GM23338 (cell line): ENCODE results near the gene ADD3.
A peak's percentile ranks its signal among the peaks of the same experiment; 100 is the strongest.

Source experiments
- CREB1 ChIP-seq: fragments of 250-450 bp; sonication (Bioruptor Pico); IDR thresholded peaks from 2 replicates; pipeline ENCODE4 v1.5.0; 2020; ENCODE audit warnings: low read depth, mild to moderate bottlenecking, moderate library complexity
- CTCF ChIP-seq, 2 experiments: fragments of 200-600 bp in 1 of 2; sonication (generic) in 1 of 2; conservative IDR thresholded peaks; 2 replicates each; pipeline versions ENCODE4 v1.5.1 to v1.6.1; 2016 to 2017; ENCODE audit warnings: antibody characterized with exemption in 2 of 2, low read depth in 2 of 2, mild to moderate bottlenecking in 2 of 2, moderate library complexity in 1 of 2
- ETS1 ChIP-seq: IDR thresholded peaks from 2 replicates; pipeline ENCODE4 v1.6.1; 2016; ENCODE audit warnings: antibody characterized with exemption
- EZH2 ChIP-seq: fragments of 200-600 bp; sonication (generic); IDR thresholded peaks from one replicate; pipeline ENCODE4 v1.8.0; 2017; ENCODE audit warnings: antibody characterized with exemption, mild to moderate bottlenecking, low read depth; ENCODE audit not compliant: unreplicated experiment
- EZH2phosphoT487 ChIP-seq: fragments of 200-600 bp; sonication (generic); IDR thresholded peaks from one replicate; pipeline ENCODE4 v1.8.1; 2018; ENCODE audit warnings: antibody characterized with exemption; ENCODE audit not compliant: unreplicated experiment
- JUNB ChIP-seq: IDR thresholded peaks from one replicate; pipeline ENCODE4 v1.6.1; 2016; ENCODE audit warnings: antibody characterized with exemption; ENCODE audit not compliant: unreplicated experiment
- NANOG ChIP-seq: IDR thresholded peaks from 2 replicates; pipeline ENCODE4 v1.6.1; 2016; ENCODE audit warnings: antibody characterized with exemption, borderline replicate concordance
- POLR2AphosphoS5 ChIP-seq: IDR thresholded peaks from 2 replicates; pipeline ENCODE4 v1.6.1; 2016; ENCODE audit warnings: antibody characterized with exemption, low read depth
- STAT1 ChIP-seq: IDR thresholded peaks from one replicate; pipeline ENCODE4 v1.6.1; 2016; ENCODE audit warnings: antibody characterized with exemption; ENCODE audit not compliant: unreplicated experiment
- ZNF114 ChIP-seq: fragments of 250-450 bp; sonication (Bioruptor Pico); IDR thresholded peaks from 2 replicates; pipeline ENCODE4 v1.5.0; 2020; ENCODE audit warnings: mild to moderate bottlenecking, moderate library complexity
- TF ChIP-seq, protein P1 (sequence below): IDR thresholded peaks from one replicate; pipeline ENCODE4 v1.6.1; 2018; ENCODE audit warnings: antibody characterized with exemption; ENCODE audit not compliant: unreplicated experiment

GRCh38 chr10:109961174-109962001 is 46.4 kb upstream of the ADD3 start:
- TF ChIP-seq CTCF (conservative IDR thresholded peaks at IDR 0.05; ENCODE audit: low read depth in 2 of 2) (no peak), EZH2 (no peak), POLR2AphosphoS5 (no peak), EZH2phosphoT487 (no peak), CREB1 (peak; percentile 72), JUNB (no peak), ETS1 (no peak), ZNF114 (CRISPR knock-in tag) (no peak), NANOG (no peak), STAT1 (no peak)
- TF ChIP-seq, protein P1, sequence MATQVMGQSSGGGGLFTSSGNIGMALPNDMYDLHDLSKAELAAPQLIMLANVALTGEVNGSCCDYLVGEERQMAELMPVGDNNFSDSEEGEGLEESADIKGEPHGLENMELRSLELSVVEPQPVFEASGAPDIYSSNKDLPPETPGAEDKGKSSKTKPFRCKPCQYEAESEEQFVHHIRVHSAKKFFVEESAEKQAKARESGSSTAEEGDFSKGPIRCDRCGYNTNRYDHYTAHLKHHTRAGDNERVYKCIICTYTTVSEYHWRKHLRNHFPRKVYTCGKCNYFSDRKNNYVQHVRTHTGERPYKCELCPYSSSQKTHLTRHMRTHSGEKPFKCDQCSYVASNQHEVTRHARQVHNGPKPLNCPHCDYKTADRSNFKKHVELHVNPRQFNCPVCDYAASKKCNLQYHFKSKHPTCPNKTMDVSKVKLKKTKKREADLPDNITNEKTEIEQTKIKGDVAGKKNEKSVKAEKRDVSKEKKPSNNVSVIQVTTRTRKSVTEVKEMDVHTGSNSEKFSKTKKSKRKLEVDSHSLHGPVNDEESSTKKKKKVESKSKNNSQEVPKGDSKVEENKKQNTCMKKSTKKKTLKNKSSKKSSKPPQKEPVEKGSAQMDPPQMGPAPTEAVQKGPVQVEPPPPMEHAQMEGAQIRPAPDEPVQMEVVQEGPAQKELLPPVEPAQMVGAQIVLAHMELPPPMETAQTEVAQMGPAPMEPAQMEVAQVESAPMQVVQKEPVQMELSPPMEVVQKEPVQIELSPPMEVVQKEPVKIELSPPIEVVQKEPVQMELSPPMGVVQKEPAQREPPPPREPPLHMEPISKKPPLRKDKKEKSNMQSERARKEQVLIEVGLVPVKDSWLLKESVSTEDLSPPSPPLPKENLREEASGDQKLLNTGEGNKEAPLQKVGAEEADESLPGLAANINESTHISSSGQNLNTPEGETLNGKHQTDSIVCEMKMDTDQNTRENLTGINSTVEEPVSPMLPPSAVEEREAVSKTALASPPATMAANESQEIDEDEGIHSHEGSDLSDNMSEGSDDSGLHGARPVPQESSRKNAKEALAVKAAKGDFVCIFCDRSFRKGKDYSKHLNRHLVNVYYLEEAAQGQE, result no peak
